ENCODE measurements around the gene DOK7.

DOK7 gene

DNA sequence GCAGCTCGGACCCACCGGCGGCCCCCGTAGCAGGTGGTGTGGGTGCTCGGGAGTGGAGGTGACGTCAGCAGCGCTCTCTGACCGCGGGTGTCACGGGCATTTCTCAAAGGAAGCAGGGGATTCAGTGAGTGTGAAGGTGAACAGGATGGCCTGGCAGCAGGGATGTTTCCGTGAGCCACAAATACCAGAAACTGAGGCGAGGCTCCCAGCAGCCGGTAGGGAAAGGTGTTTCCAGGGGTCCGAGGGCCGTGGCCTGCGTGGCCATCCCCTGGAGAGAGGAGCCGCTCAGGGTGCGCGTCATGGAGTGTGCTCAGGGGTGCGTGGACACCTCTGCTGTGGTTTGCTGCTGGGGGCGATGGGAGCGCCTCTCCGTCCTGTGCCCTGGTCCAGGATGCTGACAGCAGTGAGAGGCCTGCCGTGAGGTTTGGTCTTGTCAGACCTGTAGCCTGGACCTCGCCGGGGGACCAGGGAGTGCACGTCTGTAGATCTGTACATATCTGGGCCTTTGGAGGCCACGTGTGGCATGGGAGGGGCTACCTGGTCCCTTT lies 31.6 kb upstream of the DOK7 start:
- Histone ChIP-seq H3K9ac (no peak overlapping the region), H4K20me1 (peaks cover 0 to 83% (median 34%) of the 10 kb centered on the region in 11 experiments; a peak in 15 of 22 replicates), H3K4me1 (peaks cover 19 to 88% (median 64%) of the 10 kb centered on the region in 10 experiments), H3K27me3 (peaks cover 0 to 6% (median 0%) of the 10 kb centered on the region in 11 experiments; a peak in 1 of 22 replicates), H3K27ac (no peak overlapping the region), H3K4me3 (no peak overlapping the region), H3K4me2 (no peak overlapping the region), H3K9me3 (replicated peaks in 1 of 11) (no peaks in the 10 kb centered on the region), H3K36me3 (peaks cover 3 to 70% (median 51%) of the 10 kb centered on the region in 11 experiments; a peak in 20 of 22 replicates)
- no peak for TF ChIP-seq Cebpa-rat (IDR thresholded peaks at IDR 0.05)

DNA sequence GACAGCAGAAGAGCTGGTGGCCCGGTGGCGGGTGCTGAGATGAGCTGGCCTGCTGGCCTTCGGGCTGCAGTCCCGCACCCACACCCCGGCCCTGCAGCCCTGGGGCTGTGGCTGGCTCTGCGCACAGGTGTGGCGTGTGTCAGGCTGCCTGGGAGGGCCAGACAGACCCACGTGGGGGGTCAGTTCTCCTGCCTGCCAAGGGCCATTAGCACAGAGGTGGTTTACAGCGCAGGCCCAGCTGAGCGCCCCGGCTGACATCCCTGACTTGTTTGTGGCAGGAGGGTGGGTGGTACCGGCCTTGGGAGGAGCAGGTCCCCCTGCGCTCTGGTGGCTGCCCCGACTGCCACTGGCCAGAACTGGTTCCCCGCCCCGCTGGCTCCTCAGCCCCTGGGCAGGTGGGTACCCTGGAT lies 30.7 kb upstream of the DOK7 start:
- H3K9me3 ChIP-seq (replicated peaks in 1 of 11) = no peaks in the 10 kb centered on the region
- H3K4me1 ChIP-seq = peaks cover 27 to 88% (median 64%) of the 10 kb centered on the region in 10 experiments
- H3K27me3 ChIP-seq = peaks cover 0 to 6% (median 0%) of the 10 kb centered on the region in 11 experiments; a peak in 1 of 22 replicates
- H3K27ac ChIP-seq = no peak overlapping the region
- H3K4me3 ChIP-seq = no peak overlapping the region
- H3K4me2 ChIP-seq = no peak overlapping the region
- no peak for TF ChIP-seq Cebpa-rat (IDR thresholded peaks at IDR 0.05)
- no peak overlapping the region for H3K9ac ChIP-seq
- peaks cover 3 to 63% (median 46%) of the 10 kb centered on the region in 11 experiments; a peak in 20 of 22 replicates for H3K36me3 ChIP-seq
- H4K20me1 ChIP-seq = peaks cover 0 to 82% (median 30%) of the 10 kb centered on the region in 11 experiments; a peak in 13 of 22 replicates

DNA sequence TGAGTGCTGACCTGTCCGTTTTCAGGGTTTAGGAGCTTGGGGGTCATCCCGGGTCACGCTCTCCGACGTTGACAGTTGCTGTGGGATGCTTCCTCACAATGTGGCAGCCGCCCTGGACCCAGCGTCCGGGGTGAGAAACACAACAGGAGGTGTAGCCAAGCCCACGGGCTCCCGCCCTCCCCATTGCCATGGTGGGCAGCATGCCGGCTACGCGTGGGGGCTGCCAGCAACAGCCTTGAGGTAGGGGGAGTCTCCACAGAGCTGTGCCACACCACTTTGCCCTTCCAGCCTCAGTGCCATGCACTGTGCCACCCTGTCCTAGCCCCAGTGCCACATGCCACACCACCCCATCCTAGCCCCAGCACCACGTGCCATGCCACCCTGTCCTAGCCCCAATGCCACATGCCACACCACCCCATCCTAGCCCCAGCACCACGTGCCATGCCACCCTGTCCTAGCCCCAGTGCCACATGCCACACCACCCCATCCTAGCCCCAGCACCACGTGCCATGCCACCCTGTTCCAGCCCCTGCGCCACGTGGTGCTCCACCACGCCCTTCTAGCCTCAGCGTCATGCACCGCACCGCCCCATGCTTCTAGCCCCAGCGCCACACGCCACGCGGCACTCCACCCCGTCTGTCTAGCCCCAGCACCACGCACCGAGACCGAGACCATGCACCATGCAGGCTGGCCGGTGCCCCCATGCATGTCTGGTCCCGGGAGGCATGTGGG lies 29.8 kb upstream of the DOK7 start:
- Histone ChIP-seq H3K4me3 (no peak overlapping the region), H4K20me1 (peaks cover 0 to 76% (median 29%) of the 10 kb centered on the region in 11 experiments; a peak in 13 of 22 replicates), H3K9me3 (replicated peaks in 1 of 11) (no peaks in the 10 kb centered on the region), H3K27ac (no peak overlapping the region), H3K4me1 (peaks cover 33 to 88% (median 70%) of the 10 kb centered on the region in 10 experiments), H3K27me3 (peaks cover 0 to 6% (median 0%) of the 10 kb centered on the region in 11 experiments; a peak in 1 of 22 replicates), H3K4me2 (peak overlapping the region in 6 of 11 experiments; percentile 7 to 86 (median 52); a peak in 9 of 22 replicates), H3K36me3 (peaks cover 3 to 58% (median 44%) of the 10 kb centered on the region in 11 experiments; a peak in 20 of 22 replicates), H3K9ac (no peak overlapping the region)
- no peak for TF ChIP-seq Cebpa-rat (IDR thresholded peaks at IDR 0.05)

DNA sequence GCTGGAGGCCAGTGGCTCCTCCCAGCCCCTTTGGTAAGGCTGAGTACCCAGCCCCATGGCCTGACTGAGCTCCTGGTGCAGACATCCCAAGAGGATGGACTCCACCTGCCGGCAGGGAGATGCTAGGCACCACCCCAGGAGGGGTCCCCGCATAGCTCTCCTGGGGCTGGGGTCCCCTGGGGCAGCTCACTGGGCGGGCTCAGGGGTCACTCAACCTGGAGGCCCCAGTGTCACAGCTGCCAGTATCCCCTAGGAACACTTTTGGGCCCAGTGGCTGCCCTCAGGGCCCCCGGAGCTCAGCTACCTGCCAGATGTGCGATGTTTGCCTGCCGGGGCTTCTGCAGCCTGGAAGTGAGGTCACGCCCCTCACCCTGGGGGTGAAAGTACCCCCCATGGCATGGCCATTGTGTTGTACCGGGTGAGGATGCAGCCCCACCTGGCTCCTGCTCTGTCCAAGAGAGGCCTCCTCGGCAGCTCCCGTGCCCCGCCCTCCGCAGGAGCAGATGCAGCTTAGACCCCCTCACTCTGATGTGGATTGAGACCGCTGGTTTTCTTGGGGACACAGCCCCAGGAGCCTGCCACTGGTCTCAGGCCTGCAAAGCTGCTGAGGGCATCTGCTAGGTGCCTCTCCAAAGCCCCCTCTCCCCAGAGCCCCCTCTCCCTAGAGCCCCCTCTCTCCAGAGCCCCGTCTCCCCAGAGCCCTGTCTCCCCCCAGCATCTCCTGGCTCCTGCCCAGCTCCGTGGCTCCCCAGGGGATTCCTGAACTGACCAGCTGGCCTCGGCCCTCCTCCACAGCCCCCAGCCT lies 28.0 kb upstream of the DOK7 start:
- Histone ChIP-seq H4K20me1 (peaks cover 0 to 75% (median 20%) of the 10 kb centered on the region in 11 experiments; a peak in 10 of 22 replicates), H3K4me1 (peaks cover 38 to 88% (median 75%) of the 10 kb centered on the region in 10 experiments), H3K4me3 (no peak overlapping the region), H3K36me3 (peaks cover 0 to 43% (median 31%) of the 10 kb centered on the region in 11 experiments; a peak in 19 of 22 replicates), H3K9ac (peak overlapping the region in 1 of 11 experiments; percentile 18; a peak in 1 of 22 replicates), H3K27me3 (no peaks in the 10 kb centered on the region), H3K4me2 (peak overlapping the region in 7 of 11 experiments; percentile 54 to 86 (median 73); a peak in 13 of 22 replicates), H3K27ac (no peak overlapping the region), H3K9me3 (replicated peaks in 1 of 11) (no peaks in the 10 kb centered on the region)
- TF ChIP-seq Cebpa-rat (IDR thresholded peaks at IDR 0.05) = no peak

DNA sequence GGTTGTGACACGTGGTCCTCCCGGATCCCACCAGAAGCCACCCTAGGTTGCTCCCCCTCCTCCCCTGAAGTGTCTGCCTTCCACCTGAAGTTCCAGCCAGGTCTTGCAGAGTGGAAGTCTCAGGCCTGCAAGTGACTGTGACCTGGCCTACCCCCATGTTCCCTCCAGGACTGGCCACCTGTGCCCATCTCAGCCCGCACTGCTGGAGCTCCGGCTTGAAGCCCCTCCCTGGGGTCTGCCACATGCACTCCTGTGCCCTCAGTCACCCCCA lies 27.5 kb upstream of the DOK7 start:
- H3K4me3 ChIP-seq = no peak overlapping the region
- no peak overlapping the region for H3K27ac ChIP-seq
- TF ChIP-seq Cebpa-rat (IDR thresholded peaks at IDR 0.05) = no peak
- H4K20me1 ChIP-seq = peaks cover 0 to 70% (median 20%) of the 10 kb centered on the region in 11 experiments; a peak in 10 of 22 replicates
- no peaks in the 10 kb centered on the region for H3K9me3 ChIP-seq (replicated peaks in 1 of 11)
- no peak overlapping the region for H3K9ac ChIP-seq
- no peaks in the 10 kb centered on the region for H3K27me3 ChIP-seq
- H3K4me2 ChIP-seq = peak overlapping the region in 8 of 11 experiments; percentile 54 to 86 (median 69); a peak in 15 of 22 replicates
- H3K36me3 ChIP-seq = peaks cover 0 to 38% (median 28%) of the 10 kb centered on the region in 11 experiments; a peak in 19 of 22 replicates
- H3K4me1 ChIP-seq = peaks cover 34 to 86% (median 72%) of the 10 kb centered on the region in 10 experiments

DNA sequence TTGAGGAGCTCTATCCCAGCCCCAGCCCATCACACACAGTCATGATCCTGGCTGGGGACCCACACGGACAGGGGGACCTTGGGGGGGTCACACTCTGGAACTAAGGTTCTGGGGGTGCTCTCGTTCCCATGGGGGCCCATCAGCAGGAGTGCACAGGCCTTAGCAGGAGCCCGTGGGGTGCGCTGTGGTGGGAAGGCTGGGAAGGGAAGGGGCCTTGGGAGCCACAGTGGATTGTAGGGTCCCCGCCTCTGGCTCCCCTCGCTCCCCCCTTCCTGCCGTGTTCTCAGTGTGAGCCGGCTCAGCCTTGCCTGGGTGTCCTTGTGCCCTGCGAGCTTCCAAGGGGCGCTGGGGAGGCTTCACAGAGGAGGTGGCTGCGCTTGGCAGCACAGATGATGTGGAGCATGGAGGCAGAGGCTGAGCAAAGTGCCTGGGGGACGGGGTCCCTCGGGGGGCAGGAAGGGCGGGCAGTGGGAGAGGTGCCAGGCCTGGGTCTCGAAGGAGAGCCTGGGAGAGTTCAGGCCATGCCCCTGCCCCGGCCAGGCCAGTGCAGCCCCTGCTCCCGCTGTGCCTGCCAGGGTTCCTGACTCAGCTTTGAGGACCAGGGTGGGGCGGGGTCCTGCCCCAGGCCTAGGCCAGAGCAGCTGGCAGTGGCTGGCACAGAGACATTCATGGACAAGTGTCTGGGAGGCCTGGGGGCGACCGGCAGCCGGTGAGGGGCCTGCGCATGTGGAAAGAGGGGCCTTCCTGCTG lies 26.9 kb upstream of the DOK7 start:
- Histone ChIP-seq H3K27me3 (no peaks in the 10 kb centered on the region), H3K27ac (peak overlapping the region in 10 of 11 experiments; percentile 37 to 69 (median 57); a peak in 19 of 22 replicates), H3K4me1 (peaks cover 38 to 80% (median 69%) of the 10 kb centered on the region in 10 experiments), H3K4me2 (peak overlapping the region; percentile 54 to 86 (median 73)), H3K36me3 (peaks cover 0 to 32% (median 23%) of the 10 kb centered on the region in 11 experiments; a peak in 19 of 22 replicates), H4K20me1 (peaks cover 0 to 68% (median 20%) of the 10 kb centered on the region in 11 experiments; a peak in 10 of 22 replicates), H3K9me3 (replicated peaks in 1 of 11) (no peaks in the 10 kb centered on the region), H3K4me3 (no peak overlapping the region), H3K9ac (peak overlapping the region in 10 of 11 experiments; percentile 41 to 65 (median 47); a peak in 19 of 22 replicates)
- TF ChIP-seq Cebpa-rat (IDR thresholded peaks at IDR 0.05) = no peak

DNA sequence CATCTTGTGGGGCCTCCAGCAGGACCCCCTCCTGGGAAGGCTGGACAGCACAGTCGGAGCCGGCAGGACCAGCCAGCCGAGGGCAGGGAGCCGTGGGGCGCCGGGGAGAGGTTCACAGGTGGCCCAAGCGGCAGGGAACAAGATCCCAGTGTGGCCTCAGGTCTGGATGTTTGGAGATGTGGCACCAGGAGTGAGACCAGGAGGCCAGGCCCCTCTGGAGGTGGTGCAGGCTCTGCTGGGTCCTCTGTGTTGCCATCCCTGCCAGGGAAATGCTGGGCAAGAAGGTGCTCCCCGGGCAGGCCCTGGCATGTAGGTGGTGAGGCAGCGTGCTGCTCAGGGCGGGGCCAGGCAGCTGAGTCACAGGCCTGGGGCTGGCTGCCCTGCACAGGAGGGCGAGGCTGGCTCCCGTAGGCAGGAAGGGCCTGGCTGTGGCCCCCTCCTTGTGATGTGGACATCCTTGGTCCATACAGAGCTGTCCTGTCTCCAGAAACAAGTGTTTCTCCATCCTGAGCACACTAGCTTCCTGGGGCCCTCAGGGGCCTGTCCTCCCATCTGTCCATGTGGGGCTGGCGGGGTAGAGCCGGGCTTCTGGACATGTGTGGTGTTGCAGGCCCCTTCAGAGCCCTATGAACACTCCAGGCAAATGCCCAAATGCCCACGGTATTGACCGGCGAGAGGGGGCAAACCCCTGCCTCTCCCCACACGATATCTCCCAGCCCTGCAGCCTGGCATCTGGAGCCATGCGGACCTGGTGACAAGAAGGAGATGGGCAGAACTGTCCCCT lies 26.1 kb upstream of the DOK7 start:
- Histone ChIP-seq H3K9ac (peak overlapping the region in 10 of 11 experiments; percentile 41 to 65 (median 47); a peak in 19 of 22 replicates), H3K36me3 (peaks cover 0 to 25% (median 15%) of the 10 kb centered on the region in 11 experiments; a peak in 17 of 22 replicates), H3K9me3 (replicated peaks in 1 of 11) (no peaks in the 10 kb centered on the region), H4K20me1 (peaks cover 0 to 62% (median 16%) of the 10 kb centered on the region in 11 experiments; a peak in 12 of 22 replicates), H3K27ac (peak overlapping the region in 10 of 11 experiments; percentile 37 to 69 (median 57); a peak in 19 of 22 replicates), H3K27me3 (no peaks in the 10 kb centered on the region), H3K4me2 (peak overlapping the region; percentile 54 to 86 (median 73)), H3K4me1 (peaks cover 40 to 75% (median 69%) of the 10 kb centered on the region in 10 experiments), H3K4me3 (no peak overlapping the region)
- TF ChIP-seq Cebpa-rat (IDR thresholded peaks at IDR 0.05) = no peak
